ENCODE measurements around the gene SMIM9.

GRCh38 chrX:154836163-154836562 lies 1.7 kb upstream of the SMIM9 start:
- no peak for TF ChIP-seq CTCF (IDR thresholded peaks at IDR 0.05)
- TF ChIP-seq EZH2 (IDR thresholded peaks at IDR 0.05) = no peak
